GM12875 (cell line): Measurements from ENCODE around the gene SCTR.

Source experiments
- H3K4me3 ChIP-seq: one replicate; pipeline ENCODE4 v1.5.1; 2011; ENCODE audit warnings: low read depth, low read length, control low read depth
- TF ChIP-seq, protein P1 (sequence below): IDR thresholded peaks from 2 replicates; pipeline ENCODE4 v1.5.1; 2011; ENCODE audit warnings: low read depth, mild to moderate bottlenecking, control low read depth, inconsistent platforms, low read length, moderate library complexity, borderline replicate concordance; ENCODE audit not compliant: insufficient read depth

The SCTR gene

GRCh38 chr2:119523952-119524694 is at the start of gene SCTR:
Gene SCTR (minus strand): TSS chr2:119524483. CDS start chr2:119524226, 257 bp downstream.
- TF ChIP-seq, protein P1, sequence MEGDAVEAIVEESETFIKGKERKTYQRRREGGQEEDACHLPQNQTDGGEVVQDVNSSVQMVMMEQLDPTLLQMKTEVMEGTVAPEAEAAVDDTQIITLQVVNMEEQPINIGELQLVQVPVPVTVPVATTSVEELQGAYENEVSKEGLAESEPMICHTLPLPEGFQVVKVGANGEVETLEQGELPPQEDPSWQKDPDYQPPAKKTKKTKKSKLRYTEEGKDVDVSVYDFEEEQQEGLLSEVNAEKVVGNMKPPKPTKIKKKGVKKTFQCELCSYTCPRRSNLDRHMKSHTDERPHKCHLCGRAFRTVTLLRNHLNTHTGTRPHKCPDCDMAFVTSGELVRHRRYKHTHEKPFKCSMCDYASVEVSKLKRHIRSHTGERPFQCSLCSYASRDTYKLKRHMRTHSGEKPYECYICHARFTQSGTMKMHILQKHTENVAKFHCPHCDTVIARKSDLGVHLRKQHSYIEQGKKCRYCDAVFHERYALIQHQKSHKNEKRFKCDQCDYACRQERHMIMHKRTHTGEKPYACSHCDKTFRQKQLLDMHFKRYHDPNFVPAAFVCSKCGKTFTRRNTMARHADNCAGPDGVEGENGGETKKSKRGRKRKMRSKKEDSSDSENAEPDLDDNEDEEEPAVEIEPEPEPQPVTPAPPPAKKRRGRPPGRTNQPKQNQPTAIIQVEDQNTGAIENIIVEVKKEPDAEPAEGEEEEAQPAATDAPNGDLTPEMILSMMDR: no peak
- no peak within 1 kb of the TSS for H3K4me3 ChIP-seq

- TF ChIP-seq, protein P1: no peak
- H3K4me3 ChIP-seq: no peak overlapping the region
Observed at GRCh38 chr2:119567292-119567691, 43.0 kb upstream of the SCTR start.

GRCh38 chr2:119565481-119565880 is 41.2 kb upstream of the SCTR start:
- TF ChIP-seq, protein P1: no peak

GRCh38 chr2:119553687-119554344 is 29.5 kb upstream of the SCTR start:
- TF ChIP-seq, protein P1: no peak
- no peak overlapping the region for H3K4me3 ChIP-seq

More at GRCh38 chr2:119565481-119565880, 41.2 kb upstream of the SCTR start:
- no peak overlapping the region for H3K4me3 ChIP-seq

DNA sequence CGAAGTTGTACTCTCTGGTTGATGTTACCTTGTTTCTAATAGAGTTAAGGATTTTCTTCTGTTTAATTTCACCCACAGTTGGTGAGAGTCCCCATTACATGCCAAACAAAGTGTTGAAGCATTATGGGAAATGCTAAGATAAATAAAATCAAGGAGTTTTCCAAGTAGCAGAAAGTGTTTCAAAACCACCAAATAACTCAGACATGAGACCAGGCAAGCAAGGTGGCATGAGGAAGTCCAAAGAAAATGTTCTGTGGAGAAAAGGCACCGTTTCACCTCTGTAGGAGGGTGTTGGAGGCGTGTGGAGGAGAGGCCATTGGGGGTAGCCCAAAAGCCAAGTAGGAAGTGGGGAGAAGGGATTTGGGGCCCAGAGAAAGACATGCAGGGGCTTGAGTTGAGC is 28.6 kb upstream of the SCTR start:
- TF ChIP-seq, protein P1: no peak
- H3K4me3 ChIP-seq: no peak overlapping the region

GRCh38 chr2:119550856-119551255 is 26.6 kb upstream of the SCTR start:
- TF ChIP-seq, protein P1: no peak
- no peak overlapping the region for H3K4me3 ChIP-seq

DNA sequence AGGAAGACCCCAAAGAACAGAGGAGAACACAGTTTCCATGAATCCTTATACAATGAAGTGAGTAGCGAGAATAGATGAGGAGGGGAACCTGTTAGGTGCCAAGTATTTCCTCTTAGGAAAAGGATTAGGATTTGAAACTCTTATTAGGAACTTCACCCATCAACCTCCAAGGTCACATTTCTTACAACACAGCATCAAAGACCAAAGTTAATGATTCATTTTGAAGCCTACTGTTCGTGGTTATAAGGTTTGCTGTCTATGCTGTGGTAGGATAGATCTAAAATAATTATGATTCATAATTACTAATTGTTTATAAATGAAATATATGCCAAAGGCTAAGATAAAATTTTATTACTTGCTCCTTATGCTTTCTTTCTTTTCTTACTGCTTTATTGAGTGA is 26.1 kb upstream of the SCTR start:
- H3K4me3 ChIP-seq: no peak overlapping the region
- TF ChIP-seq, protein P1: no peak
